H1 (cell line): ENCODE data around the gene PLS3. TPM values are rescaled to one million over a fixed set of nuclear protein-coding genes. Genes with fewer than 3 reads are reported as not detected.
A peak's percentile ranks its signal among the peaks of the same experiment; 100 is the strongest.

ENCODE experiments used
- CTCF ChIA-PET: fragments of 300-600 bp; sonication (Branson Sonifier 250); formaldehyde crosslinking; loops from one replicate; lab custom pipeline; 2021; ENCODE audit not compliant: partially characterized antibody; lab: Charles Lee
- POLR2A ChIA-PET: fragments of 300-600 bp; sonication (Branson Sonifier 250); formaldehyde crosslinking; loops from one replicate; lab custom pipeline; 2021; ENCODE audit warnings: inconsistent platforms; ENCODE audit not compliant: partially characterized antibody; lab: Charles Lee
- DNase-seq, 2 experiments: peaks; one replicate each; pipeline versions ENCODE4 v3.0.0 to v3.0.0-alpha.2; 2010 to 2022; ENCODE audit warnings: low spot score in 2 of 2, low read depth in 1 of 2, mixed read lengths in 1 of 2
- FAIRE-seq: peaks from 2 replicates; lab custom pipeline; 2011; peaks lifted over from hg19 to GRCh38; lab: Jason Lieb, UNC
- H2AFZ ChIP-seq: 2 replicates; pipeline ENCODE4 v1.8.1; 2012; ENCODE audit warnings: low read length, inconsistent platforms
- H2AK5ac ChIP-seq: 2 replicates; pipeline ENCODE4 v1.6.1; 2013; ENCODE audit warnings: low read depth, low read length
- H2BK120ac ChIP-seq: replicated peaks from 2 replicates; pipeline ENCODE3; 2013; ENCODE audit warnings: low read depth, low read length, inconsistent platforms
- H2BK12ac ChIP-seq: 2 replicates; pipeline ENCODE4 v1.6.1; 2013; ENCODE audit warnings: low read depth, low read length
- H2BK15ac ChIP-seq: 2 replicates; pipeline ENCODE4 v1.6.1; 2013; ENCODE audit warnings: low read length
- H2BK20ac ChIP-seq: 2 replicates; pipeline ENCODE4 v1.6.1; 2013; ENCODE audit warnings: low read length
- H2BK5ac ChIP-seq: 2 replicates; pipeline ENCODE4 v1.6.1; 2013; ENCODE audit warnings: low read depth, low read length
- H3K14ac ChIP-seq: 2 replicates; pipeline ENCODE4 v1.6.1; 2013; ENCODE audit warnings: inconsistent platforms; ENCODE audit not compliant: insufficient read length
- H3K18ac ChIP-seq: 2 replicates; pipeline ENCODE4 v1.6.1; 2013; ENCODE audit warnings: low read length; ENCODE audit errors: extremely low read depth
- H3K23ac ChIP-seq: 2 replicates; pipeline ENCODE4 v1.6.1; 2013; ENCODE audit warnings: inconsistent platforms; ENCODE audit not compliant: insufficient read length
- H3K23me2 ChIP-seq: 2 replicates; pipeline ENCODE4 v1.6.1; 2013; ENCODE audit warnings: low read depth, low read length
- H3K27ac ChIP-seq: 2 replicates; pipeline ENCODE4 v1.6.1; 2011; ENCODE audit warnings: low read depth, low read length, inconsistent platforms
- H3K27me3 ChIP-seq, 4 experiments: replicated peaks in 1 of 4; 1 replicate in 1 of 4; 2 replicates in 3 of 4; pipeline versions ENCODE4 v1.6.1 to v1.8.1; 2011 to 2013; ENCODE audit warnings: low read length in 3 of 4, mild to moderate bottlenecking in 3 of 4, inconsistent platforms in 2 of 4, mixed read lengths in 2 of 4, moderate library complexity in 1 of 4; ENCODE audit not compliant: control insufficient read depth in 3 of 4, insufficient read depth in 3 of 4; ENCODE audit errors: extremely low read depth in 1 of 4
- H3K36me3 ChIP-seq, 4 experiments: 2 replicates each; pipeline versions ENCODE4 v1.6.1 to v1.8.1; 2011 to 2013; ENCODE audit warnings: mild to moderate bottlenecking in 4 of 4, low read length in 3 of 4, moderate library complexity in 2 of 4, control low read depth in 1 of 4, inconsistent platforms in 1 of 4; ENCODE audit not compliant: insufficient read depth in 4 of 4, control insufficient read depth in 2 of 4
- H3K4ac ChIP-seq: replicated peaks from 2 replicates; pipeline ENCODE3; 2013; ENCODE audit warnings: low read length, low read depth, mixed read lengths, inconsistent platforms; ENCODE audit not compliant: insufficient read length
- H3K4me1 ChIP-seq, 4 experiments: replicated peaks in 1 of 4; 1 replicate in 1 of 4; 2 replicates in 3 of 4; pipeline versions ENCODE4 v1.6.1 to v1.8.1; 2011 to 2013; ENCODE audit warnings: low read length in 3 of 4, inconsistent platforms in 2 of 4, mixed read lengths in 1 of 4; ENCODE audit not compliant: insufficient read depth in 4 of 4, control insufficient read depth in 3 of 4
- H3K4me2 ChIP-seq, 2 experiments: 2 replicates each; pipeline versions ENCODE4 v1.6.1 to v1.8.1; 2011 to 2013; ENCODE audit warnings: low read depth in 2 of 2, low read length in 2 of 2, control low read depth in 1 of 2, inconsistent platforms in 1 of 2, mild to moderate bottlenecking in 1 of 2; ENCODE audit not compliant: insufficient read depth in 1 of 2
- H3K4me3 ChIP-seq, 4 experiments: fragments of 200-600, 300-600 bp in 1 of 4; sonication (generic), shearing (Covaris generic), sonication (Bioruptor Twin) in 1 of 4; 2 replicates each; pipeline versions ENCODE4 v1.5.1 to v1.8.1; 2011 to 2016; ENCODE audit warnings: low read length in 4 of 4, low read depth in 3 of 4, control low read depth in 2 of 4, inconsistent platforms in 2 of 4, mild to moderate bottlenecking in 2 of 4, mixed read lengths in 1 of 4, moderate library complexity in 1 of 4; ENCODE audit not compliant: insufficient read depth in 2 of 4; ENCODE audit errors: extremely low read depth in 1 of 4
- H3K56ac ChIP-seq: replicated peaks from 2 replicates; pipeline ENCODE3; 2013; ENCODE audit warnings: low read depth, mild to moderate bottlenecking, mixed read lengths, low read length, inconsistent platforms; ENCODE audit not compliant: insufficient read length
- H3K79me1 ChIP-seq: 2 replicates; pipeline ENCODE4 v1.6.1; 2013; ENCODE audit warnings: low read depth, low read length, control low read depth
- H3K79me2 ChIP-seq, 2 experiments: 2 replicates each; pipeline versions ENCODE4 v1.6.1 to v1.8.1; 2012 to 2013; ENCODE audit warnings: low read length in 2 of 2, mild to moderate bottlenecking in 2 of 2, inconsistent platforms in 1 of 2; ENCODE audit not compliant: insufficient read depth in 2 of 2, control insufficient read depth in 1 of 2
- H3K9ac ChIP-seq, 4 experiments: replicated peaks in 1 of 4; 1 replicate in 1 of 4; 2 replicates in 3 of 4; pipeline versions ENCODE4 v1.6.1 to v1.8.1; 2011 to 2013; ENCODE audit warnings: low read depth in 3 of 4, low read length in 3 of 4, control low read depth in 2 of 4, mild to moderate bottlenecking in 2 of 4, moderate library complexity in 2 of 4, inconsistent platforms in 1 of 4; ENCODE audit errors: extremely low read depth in 1 of 4
- H3K9me3 ChIP-seq, 2 experiments: 2 replicates each; pipeline versions ENCODE4 v1.6.1 to v1.8.1; 2012 to 2013; ENCODE audit warnings: mild to moderate bottlenecking in 2 of 2, moderate library complexity in 2 of 2, control low read depth in 1 of 2, inconsistent platforms in 1 of 2, low read depth in 1 of 2, low read length in 1 of 2, mixed read lengths in 1 of 2; ENCODE audit not compliant: insufficient read depth in 2 of 2
- H4K20me1 ChIP-seq, 2 experiments: replicated peaks in 1 of 2; 2 replicates each; pipeline versions ENCODE3 to v1.8.1; 2011 to 2013; ENCODE audit warnings: inconsistent platforms in 2 of 2, low read length in 2 of 2, mild to moderate bottlenecking in 1 of 2; ENCODE audit not compliant: insufficient read depth in 2 of 2, control insufficient read depth in 1 of 2
- H4K5ac ChIP-seq: 2 replicates; pipeline ENCODE4 v1.6.1; 2013; ENCODE audit warnings: low read length, low read depth, mixed read lengths, inconsistent platforms; ENCODE audit not compliant: insufficient read length
- H4K8ac ChIP-seq: 2 replicates; pipeline ENCODE4 v1.8.0; 2013; ENCODE audit warnings: mild to moderate bottlenecking, moderate library complexity, low read length, inconsistent platforms; ENCODE audit not compliant: insufficient read depth; ENCODE audit errors: extremely low read depth
- H4K91ac ChIP-seq: replicated peaks from 2 replicates; pipeline ENCODE3; 2013; ENCODE audit warnings: low read length, mixed read lengths, inconsistent platforms; ENCODE audit not compliant: insufficient read length
- EGR1 ChIP-seq: IDR thresholded peaks from 2 replicates; pipeline ENCODE4 v1.6.1; 2011; ENCODE audit warnings: low read depth, low read length, borderline replicate concordance
- HDAC2 ChIP-seq, 2 experiments: fragments of 300-600 bp in 1 of 2; sonication (generic) in 1 of 2; IDR thresholded peaks; 2 replicates each; pipeline ENCODE4 v1.6.1; 2011 to 2012; ENCODE audit warnings: low read depth in 2 of 2, low read length in 2 of 2, mild to moderate bottlenecking in 2 of 2, moderate library complexity in 2 of 2, borderline replicate concordance in 1 of 2, inconsistent platforms in 1 of 2
- YY1 ChIP-seq: IDR thresholded peaks from 2 replicates; pipeline ENCODE4 v1.6.1; 2011; ENCODE audit warnings: low read depth, mild to moderate bottlenecking, low read length
- polyA plus RNA-seq, 7 experiments: library from polyadenylated mRNA; depleted of rRNA in 3 of 7; stranded (reverse) in 5 of 7; unstranded in 2 of 7; fragments of >200 nt in 5 of 7; fragments of 200-250 nt in 2 of 7; gene quantifications; 1 replicate in 5 of 7; 2 replicates in 1 of 7; 4 replicates in 1 of 7; pipeline versions ENCODE4 v1.2.1 to v1.2.3, GENCODE V29; 2011 to 2013; ENCODE audit warnings: missing spikeins in 2 of 7, mixed read lengths in 2 of 7
- total RNA-seq: library from RNA; stranded (reverse); fragmentation: NEBNext Ultra II Directional; extraction: Animal tissue kit (Norgen Biotek cat#: 25700); gene quantifications from 2 replicates; pipeline ENCODE4 v1.2.1, GENCODE V29; 2021

Gene PLS3
- total and polyA plus RNA-seq, 2 of the 8 experiments (the other 6 are each of a cell fraction or from before 2014, with no cell fraction given): 107 to 185 TPM

DNA sequence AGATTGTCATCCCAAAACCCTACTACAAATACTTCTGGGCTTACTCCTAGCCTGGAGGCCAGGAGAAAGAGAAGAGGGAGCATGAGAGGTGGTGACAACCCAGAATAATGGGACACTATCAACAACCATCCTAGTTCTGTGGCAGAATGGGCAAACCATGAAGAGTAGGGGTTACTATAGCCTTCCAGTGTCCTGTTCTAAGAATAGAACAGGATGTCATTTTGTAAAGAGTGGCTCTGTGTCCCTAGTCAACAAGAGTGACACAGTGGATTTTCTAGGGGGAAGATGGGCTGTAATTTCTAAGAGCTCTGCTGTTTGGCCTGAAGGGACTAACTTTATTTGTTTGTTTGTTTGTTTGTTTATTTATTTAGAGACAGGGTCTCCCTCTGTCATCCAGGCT lies 136.0 kb downstream of the PLS3 start:
- H3K14ac ChIP-seq: no peak overlapping the region
- no peaks in the 10 kb centered on the region for H4K20me1 ChIP-seq
- no peaks in the 10 kb centered on the region for H3K79me2 ChIP-seq
- no peak overlapping the region for H3K4me3 ChIP-seq
- peak overlapping the region; percentile 50 for H4K5ac ChIP-seq
- no peak overlapping the region for H3K4me2 ChIP-seq
- no peaks in the 10 kb centered on the region for H3K27me3 ChIP-seq
- H2AK5ac ChIP-seq: 0 out of 2 replicates have a peak overlapping the region, but pooled peaks have one; percentile 39
- H2BK5ac ChIP-seq: peak overlapping the region; percentile 49; the same call in 1 of the 2 replicates
- peak overlapping the region; percentile 53 for H3K56ac ChIP-seq
- CTCF ChIA-PET: no interaction called here
- H3K27ac ChIP-seq: no peak overlapping the region
- no peaks in the 10 kb centered on the region for H3K79me1 ChIP-seq
- H3K9me3 ChIP-seq: no peaks in the 10 kb centered on the region
- H3K4ac ChIP-seq: peak overlapping the region; percentile 6
- 0 out of 2 replicates have a peak overlapping the region, but pooled peaks have one; percentile 60 for H2BK12ac ChIP-seq
- H2AFZ ChIP-seq: no peak overlapping the region
- no peak overlapping the region for H3K9ac ChIP-seq
- DNase-seq (no peak), FAIRE-seq (no peak)
- no peaks in the 10 kb centered on the region for H3K23me2 ChIP-seq
- H3K4me1 ChIP-seq: peaks cover 0 to 24% (median 6%) of the 10 kb centered on the region in 4 experiments; a peak in 5 of 7 replicates
- peak overlapping the region; percentile 44 for H4K91ac ChIP-seq
- peak overlapping the region; percentile 79 for H2BK120ac ChIP-seq
- POLR2A ChIA-PET: interaction anchor here (0.6 to 1.3 kb wide), 3 partner anchors 18 to 271 kb away, joined by 3 to 4 read pairs (median 3); no protein-coding TSS in a partner anchor
- H2BK20ac ChIP-seq: 0 out of 2 replicates have a peak overlapping the region, but pooled peaks have one; percentile 72
- H2BK15ac ChIP-seq: no peak overlapping the region
- peak overlapping the region; percentile 88 for H3K18ac ChIP-seq
- no peaks in the 10 kb centered on the region for H3K36me3 ChIP-seq
- H3K23ac ChIP-seq: no peak overlapping the region
- no peak overlapping the region for H4K8ac ChIP-seq
- TF ChIP-seq EGR1 (no peak), HDAC2 (IDR thresholded peaks at IDR 0.05; ENCODE audit: borderline replicate concordance in 1 of 2, low read depth in 2 of 2, low read length in 2 of 2) (no peak), YY1 (no peak)
- TF ChIP-seq, all 59 proteins: peak for 0
